Activated CD8-positive, alpha-beta memory T cell treated with anti-CD3 and anti-CD28 coated beads for 36 hours (primary cell): ENCODE data around the gene PTPRZ1. TPM values are rescaled to one million over a fixed set of nuclear protein-coding genes. Genes with fewer than 3 reads are reported as not detected.

Source experiments
- CTCF ChIA-PET: fragments of 350-600 bp; sonication (Branson Sonifier 250); formaldehyde crosslinking; loops from one replicate; lab custom pipeline; 2021; ENCODE audit warnings: antibody characterized with exemption; lab: Charles Lee
- POLR2A ChIA-PET: fragments of 350-600 bp; sonication (Branson Sonifier 250); formaldehyde crosslinking; loops from one replicate; lab custom pipeline; 2021; ENCODE audit warnings: antibody characterized with exemption; lab: Charles Lee
- total RNA-seq, 2 experiments: library from RNA; stranded (reverse); gene quantifications; one replicate each; pipeline ENCODE4 v1.2.3, GENCODE V29; 2021

Gene PTPRZ1
- total RNA-seq, 2 experiments from 2014 or later, result not detected

GRCh38 chr7:121941830-121942229 is 68.9 kb downstream of the PTPRZ1 start:
- POLR2A ChIA-PET, result no interaction called here

GRCh38 chr7:121945066-121945465 is 72.1 kb downstream of the PTPRZ1 start:
- ChIA-PET POLR2A (no interaction called here), CTCF (no interaction called here)

More at GRCh38 chr7:121941830-121942229, 68.9 kb downstream of the PTPRZ1 start:
- CTCF ChIA-PET, result no interaction called here

GRCh38 chr7:121945480-121946236 is 72.7 kb downstream of the PTPRZ1 start:
- ChIA-PET CTCF (no interaction called here), POLR2A (no interaction called here)

GRCh38 chr7:121953164-121953563 is 80.2 kb downstream of the PTPRZ1 start:
- CTCF ChIA-PET, result no interaction called here
- POLR2A ChIA-PET, result no interaction called here

- ChIA-PET CTCF (interaction anchor here (0.6 kb wide), 1 partner anchor 40 kb away, joined by 3 read pairs; no protein-coding TSS in a partner anchor), POLR2A (no interaction called here)
Measured at GRCh38 chr7:121953601-121954000, 80.6 kb downstream of the PTPRZ1 start.

- POLR2A ChIA-PET, result no interaction called here
- CTCF ChIA-PET, result no interaction called here
Measured at GRCh38 chr7:121954803-121955202, 81.8 kb downstream of the PTPRZ1 start.

- ChIA-PET CTCF (no interaction called here), POLR2A (no interaction called here)
Measured at GRCh38 chr7:121957626-121958025, 84.7 kb downstream of the PTPRZ1 start.

- ChIA-PET CTCF (no interaction called here), POLR2A (no interaction called here)
Measured at GRCh38 chr7:121960678-121961077, 87.7 kb downstream of the PTPRZ1 start.

GRCh38 chr7:121961089-121961867 is 88.3 kb downstream of the PTPRZ1 start:
- POLR2A ChIA-PET, result no interaction called here
- CTCF ChIA-PET, result no interaction called here

- ChIA-PET POLR2A (no interaction called here), CTCF (no interaction called here)
Measured at GRCh38 chr7:121966276-121966934, 93.4 kb downstream of the PTPRZ1 start.

GRCh38 chr7:121966935-121967332 is 94.0 kb downstream of the PTPRZ1 start:
- ChIA-PET CTCF (no interaction called here), POLR2A (no interaction called here)

GRCh38 chr7:121985476-121986030 is 112.6 kb downstream of the PTPRZ1 start:
- ChIA-PET CTCF (no interaction called here), POLR2A (no interaction called here)

- POLR2A ChIA-PET, result no interaction called here
- CTCF ChIA-PET, result no interaction called here
Measured at GRCh38 chr7:121992068-121992467, 119.1 kb downstream of the PTPRZ1 start.

- CTCF ChIA-PET, result interaction anchor here (0.6 to 1.2 kb wide), 3 partner anchors 19 to 182 kb away, joined by 3 to 5 read pairs (median 3); no protein-coding TSS in a partner anchor
- POLR2A ChIA-PET, result no interaction called here
Measured at GRCh38 chr7:121994625-121995410, 121.9 kb downstream of the PTPRZ1 start.

GRCh38 chr7:122006687-122007086 is 133.7 kb downstream of the PTPRZ1 start:
- POLR2A ChIA-PET, result no interaction called here
- CTCF ChIA-PET, result no interaction called here

GRCh38 chr7:122010116-122010515 is 137.2 kb downstream of the PTPRZ1 start:
- ChIA-PET POLR2A (no interaction called here), CTCF (no interaction called here)

- POLR2A ChIA-PET, result no interaction called here
Measured at GRCh38 chr7:122013065-122013464, 140.1 kb downstream of the PTPRZ1 start.

GRCh38 chr7:122013630-122014029 is 140.7 kb downstream of the PTPRZ1 start:
- CTCF ChIA-PET, result no interaction called here
- POLR2A ChIA-PET, result no interaction called here

More at GRCh38 chr7:122013065-122013464, 140.1 kb downstream of the PTPRZ1 start:
- CTCF ChIA-PET, result no interaction called here

- POLR2A ChIA-PET, result no interaction called here
- CTCF ChIA-PET, result no interaction called here
Measured at GRCh38 chr7:122014697-122015096, 141.7 kb downstream of the PTPRZ1 start.
